ENCODE results near the gene HSFX3.

HSFX3 gene

GRCh38 chrX:149498767-149499166 lies 51.0 kb downstream of the HSFX3 start:
- H3K9me3 ChIP-seq (replicated peaks; ENCODE audit: insufficient read depth, low read length) = no peaks in the 10 kb centered on the region
- DNase-seq = no peak
- peaks cover 14% of the 10 kb centered on the region; the same call in 1 of the 2 replicates for H3K79me2 ChIP-seq (ENCODE audit: low read length)
- no peak overlapping the region for H3K9ac ChIP-seq (ENCODE audit: low read length)
- no peak overlapping the region for H3K4me3 ChIP-seq (ENCODE audit: low read length)
- H4K20me1 ChIP-seq (ENCODE audit: insufficient read depth, low read length) = peaks cover 4% of the 10 kb centered on the region; the same call in 1 of the 2 replicates
- H3K9me2 ChIP-seq (replicated peaks; ENCODE audit: insufficient read depth, low read length) = no peaks in the 10 kb centered on the region
- no peaks in the 10 kb centered on the region; the same call in 1 of the 2 replicates for H3K36me3 ChIP-seq (replicated peaks; ENCODE audit: insufficient read depth, low read length)
- H2AFZ ChIP-seq (ENCODE audit: low read length) = no peak overlapping the region
- H3K4me2 ChIP-seq (ENCODE audit: low read depth, low read length) = no peak overlapping the region
- peaks cover 32% of the 10 kb centered on the region for H3K4me1 ChIP-seq (ENCODE audit: low read length)
- H3K27me3 ChIP-seq (replicated peaks; ENCODE audit: insufficient read depth, low read length) = no peaks in the 10 kb centered on the region
- peaks cover 29% of the 10 kb centered on the region for H3F3A ChIP-seq (ENCODE audit: insufficient read depth, low read length)
- H3K27ac ChIP-seq (ENCODE audit: low read length) = no peak overlapping the region
- TF ChIP-seq EZH2 (optimal IDR thresholded peaks at IDR 0.05; ENCODE audit: low read depth, low read length) (no peak), CTCF (IDR thresholded peaks at IDR 0.05; ENCODE audit: low read length) (no peak), EZH2phosphoT487 (IDR thresholded peaks at IDR 0.05; ENCODE audit: low read length) (no peak)

Data from MM.1S (cell line).